Transverse colon (tissue), 4 donors: Measurements from ENCODE around the gene SLC38A3.

Experiments
- EP300 ChIP-seq: sonication (generic); formaldehyde crosslinking; IDR thresholded peaks from one replicate; pipeline ENCODE4 v1.6.1; 2017; ENCODE audit warnings: antibody characterized with exemption, low read depth
- POLR2A ChIP-seq: fragments of 450-650 bp; IDR thresholded peaks from one replicate; pipeline ENCODE4 v1.6.1; 2016; ENCODE audit warnings: antibody characterized with exemption, mild to moderate bottlenecking, moderate library complexity
- POLR2AphosphoS5 ChIP-seq, 3 donors: sonication (generic); formaldehyde crosslinking; IDR thresholded peaks; one replicate each; pipeline ENCODE4 v1.6.1; 2016; ENCODE audit warnings: antibody characterized with exemption in 3 of 3
- TF ChIP-seq, protein P1 (sequence below), 5 experiments: fragments of 200-600 bp in 3 of 5; fragments of 450-650 bp in 2 of 5; sonication (generic) in 3 of 5; IDR thresholded peaks; 1 replicate in 2 of 5; 2 replicates in 3 of 5; pipeline ENCODE4 v1.5.1; 2016 to 2017; ENCODE audit warnings: antibody characterized with exemption in 5 of 5, inconsistent platforms in 3 of 5, mild to moderate bottlenecking in 2 of 5, moderate library complexity in 1 of 5

DNA sequence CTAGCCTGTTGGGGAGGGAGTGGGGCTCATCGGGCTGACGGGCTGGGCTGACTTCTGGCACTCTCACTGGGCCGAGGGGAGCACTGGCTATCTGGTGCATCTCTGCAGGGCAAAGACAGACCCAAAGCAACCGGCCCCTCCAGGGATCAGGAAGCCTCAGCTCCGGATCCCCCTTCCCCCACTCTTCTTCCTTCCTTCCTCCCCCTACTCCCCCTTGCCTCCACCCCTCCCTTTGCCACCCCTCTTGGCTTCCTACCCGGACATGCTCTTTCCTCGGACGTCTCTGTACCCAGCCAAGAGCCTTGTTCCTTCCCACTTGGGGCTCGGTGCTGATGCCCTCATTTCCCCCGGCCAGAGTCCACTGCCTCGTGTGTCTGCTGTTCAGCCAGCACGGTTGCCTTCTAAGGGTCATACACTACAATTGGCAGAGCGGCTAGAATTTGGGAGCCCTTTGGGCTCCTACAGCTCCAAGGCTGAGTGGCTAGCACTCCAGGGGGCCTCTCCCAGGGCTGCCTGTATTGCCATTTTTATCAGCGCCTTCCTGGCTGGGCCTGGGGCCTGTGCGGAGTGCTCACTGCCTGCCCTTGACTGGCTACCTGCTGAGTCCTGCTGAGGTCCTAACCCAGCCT, 39.0 kb upstream of the SLC38A3 start:
- TF ChIP-seq, protein P1, sequence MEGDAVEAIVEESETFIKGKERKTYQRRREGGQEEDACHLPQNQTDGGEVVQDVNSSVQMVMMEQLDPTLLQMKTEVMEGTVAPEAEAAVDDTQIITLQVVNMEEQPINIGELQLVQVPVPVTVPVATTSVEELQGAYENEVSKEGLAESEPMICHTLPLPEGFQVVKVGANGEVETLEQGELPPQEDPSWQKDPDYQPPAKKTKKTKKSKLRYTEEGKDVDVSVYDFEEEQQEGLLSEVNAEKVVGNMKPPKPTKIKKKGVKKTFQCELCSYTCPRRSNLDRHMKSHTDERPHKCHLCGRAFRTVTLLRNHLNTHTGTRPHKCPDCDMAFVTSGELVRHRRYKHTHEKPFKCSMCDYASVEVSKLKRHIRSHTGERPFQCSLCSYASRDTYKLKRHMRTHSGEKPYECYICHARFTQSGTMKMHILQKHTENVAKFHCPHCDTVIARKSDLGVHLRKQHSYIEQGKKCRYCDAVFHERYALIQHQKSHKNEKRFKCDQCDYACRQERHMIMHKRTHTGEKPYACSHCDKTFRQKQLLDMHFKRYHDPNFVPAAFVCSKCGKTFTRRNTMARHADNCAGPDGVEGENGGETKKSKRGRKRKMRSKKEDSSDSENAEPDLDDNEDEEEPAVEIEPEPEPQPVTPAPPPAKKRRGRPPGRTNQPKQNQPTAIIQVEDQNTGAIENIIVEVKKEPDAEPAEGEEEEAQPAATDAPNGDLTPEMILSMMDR (IDR thresholded peaks at IDR 0.05): no peak
- TF ChIP-seq EP300 (no peak), POLR2A (no peak), POLR2AphosphoS5 (IDR thresholded peaks at IDR 0.05) (no peak)
